Inflammatory macrophage treated with lipopolysaccharide for 4 hours (primary cell): ENCODE results near the gene CELSR2.
"Not testable (repeated sequence)": the region's sequence is repeated elsewhere in the genome, so short reads cannot be mapped to it uniquely, and the experiment has no call there.

ENCODE experiments used
- DNase-seq: peaks from one replicate; pipeline ENCODE4 v3.0.0-alpha.2; 2020

The CELSR2 gene

DNA sequence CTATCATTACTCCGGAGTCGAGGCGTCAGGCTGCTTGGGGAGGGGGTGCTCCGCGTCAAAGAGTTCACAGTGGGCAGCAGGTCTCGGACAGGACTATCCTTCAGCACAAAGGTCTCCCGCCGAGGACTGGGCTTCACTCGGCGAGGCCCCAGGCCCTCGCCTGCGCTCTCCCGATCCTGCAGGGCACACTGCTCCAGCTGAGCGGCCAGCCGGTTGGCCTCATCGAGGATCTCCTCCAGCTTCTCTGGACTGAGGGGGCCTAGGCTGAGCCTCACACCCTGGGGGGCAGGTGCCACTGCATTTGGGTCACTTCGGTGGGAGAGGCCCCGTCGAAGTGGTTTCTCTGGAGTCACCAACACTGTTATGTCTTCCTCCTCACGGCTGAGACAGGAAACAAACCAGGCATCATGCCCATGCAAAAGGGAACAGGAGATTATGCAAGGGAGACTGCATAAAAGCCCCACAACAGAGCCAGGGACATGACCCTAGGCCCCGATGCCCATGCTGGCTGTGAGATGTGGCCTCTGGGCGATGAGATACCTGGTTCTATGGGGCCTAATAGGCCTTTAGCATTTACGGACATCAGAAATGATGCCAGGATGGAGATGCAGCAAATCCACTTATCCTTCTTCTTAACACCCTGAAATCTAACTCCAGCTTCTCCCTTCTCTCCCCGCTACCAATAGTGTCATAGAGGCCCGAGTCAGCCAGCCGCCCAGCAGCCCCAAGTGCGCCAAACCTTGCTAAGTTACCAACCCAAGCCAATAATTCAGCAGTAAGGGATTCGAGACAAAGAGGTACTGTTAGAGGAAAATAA is 32.5 kb downstream of the CELSR2 start:
- peak; percentile 60 for DNase-seq

DNA sequence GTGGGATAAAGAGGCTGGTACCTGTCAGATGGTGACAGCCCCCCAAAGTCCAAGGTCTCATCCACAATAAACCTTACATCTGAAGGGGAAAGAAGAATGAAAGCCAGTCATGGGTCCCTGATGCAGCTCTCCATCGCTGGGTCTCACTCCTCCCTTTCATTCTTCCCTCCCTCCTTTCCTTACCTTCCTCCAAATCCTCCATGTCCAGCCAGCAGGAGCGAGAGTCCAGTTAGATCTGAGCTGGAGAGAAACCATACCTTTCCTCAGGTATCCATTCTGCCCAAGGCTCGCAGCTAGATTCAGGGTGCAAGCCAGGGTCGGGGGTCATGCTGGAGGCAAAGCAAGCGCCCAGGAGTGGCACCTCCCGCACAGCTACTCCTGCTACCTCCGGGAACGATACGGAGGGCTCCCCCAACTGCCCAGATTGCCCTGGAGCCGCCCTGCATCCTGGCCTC is 33.2 kb downstream of the CELSR2 start:
- no peak for DNase-seq

DNA sequence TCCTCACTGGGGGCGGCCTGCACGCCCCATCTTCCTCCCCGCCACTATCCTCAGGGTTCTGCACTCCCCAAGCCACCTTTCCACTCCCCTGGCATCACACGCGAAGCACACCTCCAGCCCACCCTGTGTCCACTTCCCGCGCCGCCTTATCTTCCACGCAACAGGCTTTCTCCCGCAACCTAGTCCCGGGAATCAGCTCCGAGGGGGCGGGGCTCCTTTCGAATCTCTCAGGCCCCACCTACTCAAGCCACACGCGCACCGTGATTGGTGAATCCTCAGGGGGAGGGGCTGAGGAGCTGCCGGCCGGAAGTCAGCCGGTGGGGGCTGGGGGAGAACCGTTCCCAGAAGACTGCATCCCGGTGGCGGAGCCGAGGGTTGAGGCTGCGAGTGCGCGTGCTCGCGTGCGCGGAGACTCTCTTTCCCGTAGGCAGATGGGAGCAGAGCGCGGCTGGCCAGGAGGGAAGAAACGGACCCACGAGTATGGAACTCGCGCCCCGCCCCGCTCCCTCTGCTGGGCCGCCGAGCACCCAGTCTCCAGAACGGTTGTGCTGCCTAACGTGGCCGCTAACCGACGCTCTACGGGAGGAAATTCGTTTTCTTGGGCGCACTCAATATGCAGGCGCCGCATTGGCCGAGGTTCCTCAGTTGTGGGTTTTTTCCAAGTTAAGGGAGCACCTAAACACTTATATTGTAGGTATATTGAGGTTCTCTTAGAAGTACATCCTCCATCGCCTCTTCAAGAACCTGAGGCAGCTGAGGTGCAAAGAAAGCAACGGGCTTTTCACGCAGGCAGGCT is 33.8 kb downstream of the CELSR2 start, which contains the start of gene PSRC1:
Gene PSRC1 (minus strand): TSS at position 194 of the 796 bp plus-strand sequence.
- peak; percentile 93 for DNase-seq

DNA sequence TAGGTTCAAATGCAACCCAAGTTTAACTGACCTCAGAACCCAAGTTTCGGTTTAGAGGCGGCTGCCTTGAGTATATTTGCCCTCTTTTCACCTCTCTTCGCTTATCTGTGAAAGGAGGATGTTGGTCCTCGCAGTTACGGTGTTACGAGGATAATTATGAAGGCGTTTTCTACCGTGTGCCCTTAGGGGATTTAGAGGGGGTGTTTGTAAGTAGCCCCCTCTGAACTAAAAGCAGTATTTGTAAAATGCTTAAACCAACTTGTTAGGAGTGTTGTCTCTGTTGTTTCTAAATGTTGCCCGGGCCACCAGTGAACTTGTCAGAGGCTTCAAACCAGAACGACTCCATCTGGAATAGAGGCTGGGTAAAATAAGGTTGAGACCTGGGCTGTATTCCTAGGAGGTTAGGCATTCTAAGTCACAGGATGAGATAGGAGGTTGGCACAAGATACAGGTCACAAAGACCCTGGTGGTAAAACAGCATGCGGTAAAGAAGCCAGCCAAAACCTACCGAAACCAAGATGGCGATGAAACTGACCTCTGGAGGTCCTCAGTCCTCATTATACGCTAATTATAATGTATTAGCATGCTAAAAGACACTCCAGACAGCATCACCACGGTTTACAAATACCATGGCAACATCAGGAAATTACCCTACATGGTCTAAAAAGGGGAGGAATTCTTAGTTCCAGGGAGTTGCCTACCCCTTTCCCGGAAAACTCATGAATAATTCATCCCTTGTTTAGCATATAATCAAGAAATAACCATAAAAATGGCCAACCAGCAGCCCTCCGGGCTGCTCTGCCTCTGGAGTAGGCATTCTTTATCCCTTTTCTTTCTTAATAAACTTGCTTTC is 34.6 kb downstream of the CELSR2 start:
- no peak for DNase-seq

DNA sequence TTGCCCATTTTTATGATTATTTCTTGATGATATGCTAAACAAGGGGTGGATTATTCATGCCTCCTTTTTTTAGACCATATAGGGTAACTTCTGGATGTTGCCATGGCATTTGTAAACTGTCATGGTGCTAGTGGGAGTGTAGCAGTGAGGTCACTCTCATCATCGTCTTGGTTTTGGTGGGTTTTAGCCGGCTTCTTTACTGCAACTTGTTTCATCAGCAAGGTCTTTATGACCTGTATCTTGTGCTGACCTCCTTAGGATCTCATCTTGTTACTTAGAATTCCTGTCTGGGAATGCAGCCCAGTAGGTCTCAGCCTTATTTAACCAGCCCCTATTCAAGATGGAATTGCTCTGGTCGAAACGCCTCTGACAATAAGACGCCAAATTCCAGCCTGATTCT is 37.4 kb downstream of the CELSR2 start:
- not testable (repeated sequence) for DNase-seq

DNA sequence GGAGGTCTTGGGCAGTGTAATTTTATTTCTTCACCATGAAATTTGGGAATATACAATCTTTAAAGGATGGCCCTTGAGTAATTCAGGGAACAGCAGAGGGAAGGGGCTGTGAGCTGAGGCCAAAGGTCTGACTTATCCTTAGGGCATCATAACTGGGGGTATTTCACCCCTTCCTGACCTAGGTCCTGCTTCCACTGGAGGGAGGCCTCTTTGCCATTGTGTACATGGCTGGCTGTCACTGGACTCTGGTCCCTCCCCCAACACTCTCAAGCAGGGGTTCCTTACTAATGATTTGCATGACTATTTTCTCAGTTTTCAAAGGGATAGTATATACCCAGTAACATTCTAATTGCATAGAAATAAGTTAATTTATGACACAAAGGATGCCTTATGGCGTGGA is 40.8 kb downstream of the CELSR2 start:
- DNase-seq: no peak

DNA sequence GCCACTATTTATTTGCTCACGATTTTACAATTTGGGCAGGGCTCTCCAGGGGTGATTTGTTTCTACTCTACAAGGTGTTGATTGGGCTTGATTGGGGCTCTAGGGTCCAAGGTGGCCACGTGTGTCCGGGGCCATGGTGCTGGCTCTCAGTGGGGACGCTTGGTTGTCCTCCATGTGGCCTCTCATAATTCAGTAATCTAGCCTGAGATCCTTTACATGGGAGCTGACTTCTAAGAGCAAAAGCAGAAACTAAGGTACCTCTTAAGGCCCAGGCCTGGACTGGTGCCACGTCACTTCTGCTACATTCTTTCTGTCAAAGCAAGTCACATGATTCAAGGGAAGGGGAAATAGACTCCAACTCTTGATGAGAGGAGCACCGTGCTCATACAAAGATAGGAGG is 41.7 kb downstream of the CELSR2 start:
- peak; percentile 78 for DNase-seq

DNA sequence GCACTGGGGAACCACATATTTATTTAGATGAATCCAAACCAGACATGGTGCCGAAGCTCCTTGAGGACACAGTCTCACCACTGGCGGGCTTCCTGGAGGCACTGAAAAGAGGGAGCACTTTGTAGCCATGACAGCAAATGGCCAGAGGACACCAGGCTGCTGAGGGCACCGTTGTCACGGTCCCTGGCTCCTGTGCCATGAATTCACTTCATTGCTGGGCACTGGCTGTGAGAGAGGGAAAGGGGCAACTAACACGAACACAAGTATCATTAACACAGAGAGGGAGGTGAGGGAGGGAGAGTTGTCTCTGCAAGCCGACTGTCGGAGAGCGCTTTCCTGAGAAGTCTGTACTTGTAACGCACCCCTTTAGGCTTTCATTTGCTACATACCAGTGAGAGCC is 43.0 kb downstream of the CELSR2 start:
- no peak for DNase-seq

DNA sequence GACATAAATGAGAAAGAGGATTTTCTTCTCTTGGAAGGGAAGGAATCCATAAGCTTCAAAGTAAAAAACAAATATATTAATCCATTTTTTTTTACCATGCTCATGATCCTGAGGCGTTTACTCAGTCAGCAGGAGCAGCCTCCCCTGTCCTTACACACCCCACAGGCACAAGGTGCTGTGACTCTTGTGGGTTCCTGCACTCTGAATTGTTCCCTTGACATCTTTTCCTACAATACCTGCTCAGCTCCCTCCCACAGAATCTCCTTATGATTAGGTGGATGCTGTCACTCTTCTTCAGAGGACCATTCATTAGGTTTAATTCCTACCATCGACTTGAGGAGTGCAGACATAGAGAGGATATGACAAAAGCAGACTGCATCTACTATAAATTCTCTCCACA is 43.7 kb downstream of the CELSR2 start:
- DNase-seq: no peak

DNA sequence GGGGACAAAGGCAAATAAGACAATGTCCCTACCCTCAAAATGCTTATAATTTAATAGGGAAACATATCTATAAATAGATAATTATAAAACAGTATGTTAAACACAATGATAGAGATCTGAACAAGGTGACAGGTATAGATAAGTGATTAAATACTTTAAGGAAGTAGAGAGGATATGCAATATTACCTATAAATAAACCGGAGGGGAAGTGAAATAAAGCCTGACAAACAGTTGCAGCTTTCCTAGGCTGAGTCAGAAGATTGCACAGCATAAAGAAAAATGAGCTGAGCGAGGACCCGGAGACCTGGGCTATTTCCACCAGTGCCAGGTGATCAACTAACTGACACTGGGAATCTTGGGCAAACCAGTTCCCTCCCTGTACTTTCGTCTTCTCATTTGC is 45.1 kb downstream of the CELSR2 start:
- peak; percentile 23 for DNase-seq

DNA sequence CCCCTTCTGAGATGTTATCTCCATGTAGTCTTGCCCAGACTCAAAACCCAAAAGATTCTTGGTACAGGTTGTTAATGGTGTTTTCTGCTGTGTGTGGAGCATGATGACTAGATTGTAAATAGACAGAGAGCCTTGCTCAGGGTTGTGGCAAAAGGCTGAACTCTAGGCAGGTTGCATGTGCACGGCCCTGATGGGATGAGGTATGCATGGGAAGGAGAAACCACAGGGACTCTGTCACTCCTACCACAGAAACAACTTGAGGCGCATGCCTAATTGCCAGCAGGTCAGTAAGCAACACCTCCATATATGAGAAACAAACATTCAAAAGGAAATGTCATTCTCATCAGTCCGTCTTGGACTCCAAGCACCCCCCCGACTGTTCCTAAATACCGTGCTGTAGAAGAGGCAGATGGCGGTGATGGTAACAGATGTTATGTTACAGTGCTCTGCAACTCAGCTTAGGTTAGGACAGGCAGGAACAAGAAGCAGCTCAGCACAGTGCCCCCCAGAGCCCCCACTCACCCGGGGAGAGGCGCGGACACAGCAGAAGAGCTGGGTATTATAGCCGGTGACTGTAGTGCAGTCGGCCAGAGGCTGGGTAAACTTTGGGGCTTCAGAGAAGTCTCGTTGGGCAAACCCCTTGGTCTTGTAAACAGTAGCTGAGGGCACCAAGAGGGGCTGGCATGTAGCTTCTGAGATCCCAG is 46.5 kb downstream of the CELSR2 start:
- no peak for DNase-seq

DNA sequence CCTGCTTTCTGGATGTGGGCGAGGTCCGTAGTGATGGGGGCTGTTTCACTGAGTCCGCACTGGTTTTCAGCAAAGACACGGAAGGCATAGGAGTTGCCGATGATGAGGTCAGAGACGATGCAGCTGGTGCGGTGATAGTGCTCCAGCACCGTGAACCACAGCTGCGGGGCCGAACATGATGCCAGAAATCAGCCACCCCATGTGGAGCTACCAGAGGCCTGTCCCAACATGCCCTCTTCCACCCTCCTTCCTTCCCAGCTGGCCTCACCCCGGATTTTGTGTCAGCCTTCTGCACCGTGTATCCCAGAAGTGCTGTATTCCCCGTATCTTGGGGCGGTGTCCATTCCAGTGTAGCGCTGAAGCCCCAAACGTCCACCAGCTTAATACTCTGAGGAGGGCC is 47.4 kb downstream of the CELSR2 start:
- no peak for DNase-seq

DNA sequence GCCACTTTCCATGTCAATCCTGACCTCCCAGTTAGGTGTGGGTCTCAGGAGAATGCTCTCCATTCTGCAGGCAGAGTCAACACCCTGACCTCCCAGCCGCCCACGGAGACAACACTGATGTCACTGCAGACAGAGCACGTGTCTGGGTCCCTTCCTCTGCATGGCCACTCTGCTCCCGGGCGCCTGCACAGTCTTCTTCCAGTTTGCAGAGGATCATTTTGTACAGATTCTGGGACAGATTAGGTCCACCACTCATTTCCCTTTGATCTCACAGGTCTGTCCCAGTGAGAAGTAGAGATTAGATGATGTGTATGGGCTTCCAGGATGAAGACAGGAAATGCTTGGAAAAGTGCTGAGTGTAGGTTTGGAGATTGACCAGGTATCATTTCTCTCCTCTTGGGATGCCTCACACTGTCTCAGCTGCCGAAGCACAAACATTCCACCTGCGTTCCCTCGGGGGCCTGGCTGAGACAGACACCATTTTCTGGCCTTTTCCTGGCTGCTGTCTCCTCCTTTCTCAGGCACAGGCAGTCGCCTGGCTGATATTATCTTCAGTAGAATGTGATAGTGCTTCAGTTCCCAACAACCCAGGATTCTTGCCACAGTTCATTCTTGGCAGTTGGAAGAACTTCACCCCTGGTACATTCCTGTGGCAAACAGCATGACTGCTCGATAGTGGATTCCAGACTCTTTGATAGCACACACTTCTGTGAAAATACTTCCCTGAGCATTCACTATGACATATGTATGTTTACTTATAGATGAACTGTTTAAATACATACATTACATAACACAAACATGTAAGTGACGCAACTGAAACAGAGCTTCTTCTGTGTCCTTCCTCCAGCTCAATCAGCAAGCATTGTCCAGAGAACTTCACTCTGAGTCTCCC is 49.6 kb downstream of the CELSR2 start:
- peak; percentile 75 for DNase-seq

DNA sequence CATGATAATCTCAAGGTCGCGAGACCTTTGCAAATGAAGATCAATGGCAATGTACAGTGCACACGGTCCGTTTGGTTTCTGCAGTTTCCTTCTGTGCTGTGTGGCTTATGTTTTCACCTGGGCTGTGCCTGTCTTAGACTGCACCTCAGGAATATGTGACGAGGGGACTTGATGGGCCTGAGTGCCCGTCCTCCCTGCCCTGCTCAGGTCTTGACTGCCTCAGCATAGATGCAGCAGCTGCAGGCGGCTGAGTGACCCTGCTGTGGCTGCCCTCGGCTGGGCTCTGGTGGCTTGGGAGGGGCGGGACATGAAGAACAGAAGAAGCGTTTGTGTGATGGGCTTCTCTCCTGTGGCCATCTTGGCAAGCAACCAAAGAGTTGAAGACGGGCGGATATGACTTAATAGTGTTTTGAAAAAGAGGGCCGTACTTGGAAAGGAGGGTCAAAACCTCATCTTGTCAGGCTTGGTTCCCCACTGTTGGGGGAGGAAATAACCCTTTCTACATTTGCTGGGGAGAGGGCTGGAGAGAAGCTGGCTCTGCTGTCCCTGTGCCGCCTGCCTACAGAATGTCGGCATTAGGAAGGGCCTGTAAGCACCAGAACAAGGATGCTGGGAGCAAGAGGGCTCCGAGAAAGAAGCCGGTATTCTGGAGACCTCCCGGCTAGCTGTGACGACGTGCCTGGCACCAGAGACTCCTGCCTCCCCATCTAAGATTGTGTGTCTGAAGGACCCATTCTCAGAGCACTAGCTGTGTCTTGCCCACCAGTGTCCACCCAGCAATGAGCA is 50.4 kb downstream of the CELSR2 start:
- no peak for DNase-seq

DNA sequence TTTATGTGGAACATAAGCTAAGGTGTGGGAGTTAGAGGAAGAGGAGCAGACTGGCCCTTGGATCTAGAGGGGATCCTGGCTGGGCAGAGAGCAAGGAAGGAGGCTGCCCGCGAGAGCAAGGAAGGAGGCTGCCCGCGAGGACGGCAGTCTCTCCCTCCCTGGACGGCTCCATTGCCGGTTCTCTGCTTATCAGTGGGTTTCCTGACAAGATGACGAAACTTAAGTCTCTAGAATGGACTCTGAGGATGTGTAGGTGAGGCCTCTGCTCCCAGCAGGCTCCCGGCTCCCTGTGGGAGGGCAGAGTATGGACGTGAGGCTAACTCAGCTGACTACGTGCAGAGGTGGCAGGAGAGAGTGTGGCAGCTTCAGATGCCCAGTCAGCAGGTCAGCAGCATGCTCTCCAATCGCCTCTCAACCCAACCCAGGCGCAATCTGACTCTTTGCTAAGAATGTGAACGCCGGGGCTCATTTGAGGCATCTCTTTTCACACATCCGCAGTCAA is 51.4 kb downstream of the CELSR2 start:
- no peak for DNase-seq

DNA sequence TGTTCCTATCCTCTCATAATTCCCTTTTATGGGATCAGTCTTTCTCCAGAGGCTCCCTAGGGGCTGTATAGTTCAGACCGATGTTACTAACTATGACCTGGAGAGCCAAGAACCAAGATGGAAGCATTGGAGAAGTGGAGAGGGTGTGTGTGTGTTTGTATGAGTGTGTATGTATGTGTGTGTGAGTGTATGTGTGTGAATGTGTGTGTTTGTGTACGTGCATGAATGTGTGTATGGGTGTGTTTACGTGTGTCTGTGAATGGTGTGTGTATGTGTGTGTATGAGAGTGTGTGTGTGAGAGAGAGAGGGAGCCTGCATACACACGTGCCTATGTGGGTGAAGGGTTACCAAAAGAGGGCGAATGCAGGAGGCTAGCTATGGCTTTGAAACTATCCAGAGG is 52.5 kb downstream of the CELSR2 start:
- no peak for DNase-seq

DNA sequence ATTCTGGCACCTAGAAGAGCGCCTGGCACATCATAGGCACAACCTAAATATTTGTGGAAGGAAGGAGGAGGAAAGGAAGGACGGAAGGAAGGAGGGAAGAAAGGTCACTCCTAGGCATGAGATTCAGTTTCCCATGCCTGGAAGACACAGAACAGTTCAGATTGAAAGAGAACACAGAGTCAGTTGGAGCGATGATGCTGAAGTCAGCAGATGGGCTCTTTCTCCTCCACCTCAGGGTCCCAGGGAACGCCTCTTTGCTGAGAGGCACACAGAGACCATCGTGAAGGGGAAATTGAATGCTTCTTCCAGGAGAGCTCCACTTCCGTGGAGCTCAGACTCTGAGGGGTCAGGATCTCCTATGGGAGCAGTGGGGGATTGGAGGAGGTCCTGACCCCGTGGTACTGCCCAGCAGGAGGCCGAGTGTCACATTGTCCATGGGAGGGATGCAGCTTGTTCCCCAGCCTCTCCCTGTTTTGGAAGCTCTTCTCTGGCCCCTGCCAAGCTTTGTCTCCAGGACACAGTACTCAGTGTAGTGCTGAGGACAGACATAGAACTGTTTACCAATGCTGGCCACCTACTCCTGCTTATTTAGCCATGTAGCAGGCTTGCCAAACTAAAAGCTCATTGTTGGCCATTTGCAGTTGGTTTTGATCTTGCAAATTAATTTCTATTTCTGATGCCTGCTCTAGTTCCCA is 55.0 kb downstream of the CELSR2 start:
- no peak for DNase-seq

DNA sequence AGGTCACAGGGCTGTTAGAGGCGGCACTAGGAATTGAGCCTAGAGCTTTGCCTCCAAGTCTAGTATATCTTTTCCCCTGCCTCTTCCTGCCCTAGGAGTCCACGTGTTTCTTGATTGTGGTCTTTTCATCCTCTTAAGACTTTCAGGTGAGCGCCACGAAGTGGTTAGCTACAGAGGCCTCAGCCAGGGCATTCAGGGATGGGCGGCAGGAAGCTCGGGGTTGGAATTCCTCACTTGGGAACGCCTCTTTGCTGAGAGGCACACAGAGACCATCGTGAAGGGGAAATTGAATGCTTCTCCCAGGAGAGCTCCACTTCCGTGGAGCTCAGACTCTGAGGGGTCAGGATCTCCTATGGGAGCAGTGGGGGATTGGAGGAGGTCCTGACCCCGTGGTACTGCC is 56.7 kb downstream of the CELSR2 start:
- not testable (repeated sequence) for DNase-seq

DNA sequence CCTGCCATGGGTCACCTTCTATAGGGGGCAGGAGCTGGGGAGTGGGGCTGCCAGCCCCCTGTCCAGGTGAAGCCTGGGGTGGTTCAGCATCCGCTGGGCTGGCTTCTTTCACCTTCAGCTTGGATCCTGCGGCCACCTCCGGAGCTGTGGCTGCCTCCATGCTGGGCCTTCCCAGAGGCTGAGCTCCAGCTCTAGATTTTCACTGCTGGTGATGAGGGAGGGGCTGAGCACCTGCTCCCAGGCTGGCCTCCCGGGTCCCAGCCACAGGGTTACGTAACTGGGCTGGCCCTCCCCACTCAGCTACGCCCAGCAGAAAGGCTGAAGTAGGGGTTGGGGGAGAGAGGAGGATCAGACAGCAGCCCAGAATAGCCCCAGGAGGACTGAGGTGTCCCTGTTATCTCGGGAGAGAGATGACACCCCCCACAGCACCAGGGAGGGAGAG is 57.5 kb downstream of the CELSR2 start, which contains the start of gene MYBPHL:
Gene MYBPHL (minus strand): TSS at position 180 of the 442 bp plus-strand sequence. CDS start 20 bp downstream, at position 160.
- no peak for DNase-seq
